Activated CD4-positive, CD25-positive, alpha-beta regulatory T cell treated with anti-CD3 and anti-CD28 coated beads, Interleukin-2, amount 50 U/mL, for 24 hours (primary cell): ENCODE measurements around the gene ATG101.
A peak's percentile ranks its signal among the peaks of the same experiment; 100 is the strongest.

Source experiments
- ATAC-seq, 2 donors: fragments of 150-1000 bp; cut with Tn5 transposase; one replicate each; pipeline ENCODE4 v1.10.0; 2021; ENCODE audit warnings: mild to moderate bottlenecking in 1 of 2, moderate library complexity in 1 of 2

The ATG101 gene

GRCh38 chr12:52058631-52059361 is 11.0 kb upstream of the ATG101 start:
- no peak for ATAC-seq

GRCh38 chr12:52059582-52060497 is 9.9 kb upstream of the ATG101 start:
- ATAC-seq: no peak

- no peak for ATAC-seq
Measured at GRCh38 chr12:52060498-52061177, 9.1 kb upstream of the ATG101 start.

- no peak for ATAC-seq
Measured at GRCh38 chr12:52061470-52062166, 8.2 kb upstream of the ATG101 start.

- ATAC-seq: no peak
Measured at GRCh38 chr12:52062167-52063081, 7.4 kb upstream of the ATG101 start.

GRCh38 chr12:52063082-52063924 is 6.5 kb upstream of the ATG101 start:
- ATAC-seq: no peak

GRCh38 chr12:52063981-52064649 is 5.7 kb upstream of the ATG101 start:
- no peak for ATAC-seq

- peak; percentile 8 to 30 for ATAC-seq
Measured at GRCh38 chr12:52066346-52067080, 3.3 kb upstream of the ATG101 start.

GRCh38 chr12:52067081-52067374 is 2.8 kb upstream of the ATG101 start:
- ATAC-seq: no peak

- ATAC-seq: no peak
Measured at GRCh38 chr12:52070185-52070925, 577 bp downstream of the ATG101 start.

- no peak for ATAC-seq
Measured at GRCh38 chr12:52073531-52074381, 4.0 kb downstream of the ATG101 start.

- no peak for ATAC-seq
Measured at GRCh38 chr12:52074971-52075724, 5.4 kb downstream of the ATG101 start.

GRCh38 chr12:52076811-52077210 is 7.0 kb downstream of the ATG101 start:
- ATAC-seq: no peak

- no peak for ATAC-seq
Measured at GRCh38 chr12:52078276-52078675, 8.5 kb downstream of the ATG101 start.

GRCh38 chr12:52079576-52080402 is 10.0 kb downstream of the ATG101 start, which contains the start of gene SMIM41:
Gene SMIM41 (plus strand): TSS chr12:52079704. CDS start chr12:52079780, 76 bp downstream.
- ATAC-seq: no peak
